Choroid plexus epithelial cell (primary cell): Measurements from ENCODE around the gene TRNP1.
"Not testable (repeated sequence)": the region's sequence is repeated elsewhere in the genome, so short reads cannot be mapped to it uniquely, and the experiment has no call there.

Experiments used
- DNase-seq: peaks from one replicate; pipeline ENCODE4 v3.0.0-alpha.2; 2010; ENCODE audit warnings: low read depth
- H3K4me3 ChIP-seq: 2 replicates; pipeline ENCODE4 v1.5.1; 2011; ENCODE audit warnings: low read depth, mild to moderate bottlenecking, control low read depth, low read length, moderate library complexity
- TF ChIP-seq, protein P1 (sequence below): conservative IDR thresholded peaks from 2 replicates; pipeline ENCODE4 v1.5.1; 2011; ENCODE audit warnings: low read depth, mild to moderate bottlenecking, control low read depth, inconsistent platforms, low read length, moderate library complexity

TRNP1 gene

DNA sequence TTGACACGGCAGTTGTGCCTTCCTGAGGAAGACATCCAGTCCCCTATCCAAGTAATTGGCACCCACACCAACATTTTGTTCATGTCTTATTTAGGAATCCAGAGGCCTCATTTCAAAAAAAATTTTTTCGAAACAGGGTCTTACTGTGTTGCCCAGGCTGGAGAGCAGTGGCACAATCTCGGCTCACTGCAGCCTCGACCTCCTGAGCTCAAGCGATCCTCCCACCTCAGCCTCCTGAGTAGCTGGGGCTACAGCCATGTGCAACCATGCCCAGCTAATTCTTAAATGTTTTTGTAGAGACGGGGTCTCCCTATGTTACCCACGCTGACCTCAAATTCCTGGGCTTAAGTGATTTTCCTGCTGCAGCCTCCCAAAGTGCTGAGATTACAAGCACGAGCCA lies 9.2 kb upstream of the TRNP1 start:
- no peak for DNase-seq
- no peak overlapping the region for H3K4me3 ChIP-seq
- TF ChIP-seq, protein P1, sequence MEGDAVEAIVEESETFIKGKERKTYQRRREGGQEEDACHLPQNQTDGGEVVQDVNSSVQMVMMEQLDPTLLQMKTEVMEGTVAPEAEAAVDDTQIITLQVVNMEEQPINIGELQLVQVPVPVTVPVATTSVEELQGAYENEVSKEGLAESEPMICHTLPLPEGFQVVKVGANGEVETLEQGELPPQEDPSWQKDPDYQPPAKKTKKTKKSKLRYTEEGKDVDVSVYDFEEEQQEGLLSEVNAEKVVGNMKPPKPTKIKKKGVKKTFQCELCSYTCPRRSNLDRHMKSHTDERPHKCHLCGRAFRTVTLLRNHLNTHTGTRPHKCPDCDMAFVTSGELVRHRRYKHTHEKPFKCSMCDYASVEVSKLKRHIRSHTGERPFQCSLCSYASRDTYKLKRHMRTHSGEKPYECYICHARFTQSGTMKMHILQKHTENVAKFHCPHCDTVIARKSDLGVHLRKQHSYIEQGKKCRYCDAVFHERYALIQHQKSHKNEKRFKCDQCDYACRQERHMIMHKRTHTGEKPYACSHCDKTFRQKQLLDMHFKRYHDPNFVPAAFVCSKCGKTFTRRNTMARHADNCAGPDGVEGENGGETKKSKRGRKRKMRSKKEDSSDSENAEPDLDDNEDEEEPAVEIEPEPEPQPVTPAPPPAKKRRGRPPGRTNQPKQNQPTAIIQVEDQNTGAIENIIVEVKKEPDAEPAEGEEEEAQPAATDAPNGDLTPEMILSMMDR: no peak

DNA sequence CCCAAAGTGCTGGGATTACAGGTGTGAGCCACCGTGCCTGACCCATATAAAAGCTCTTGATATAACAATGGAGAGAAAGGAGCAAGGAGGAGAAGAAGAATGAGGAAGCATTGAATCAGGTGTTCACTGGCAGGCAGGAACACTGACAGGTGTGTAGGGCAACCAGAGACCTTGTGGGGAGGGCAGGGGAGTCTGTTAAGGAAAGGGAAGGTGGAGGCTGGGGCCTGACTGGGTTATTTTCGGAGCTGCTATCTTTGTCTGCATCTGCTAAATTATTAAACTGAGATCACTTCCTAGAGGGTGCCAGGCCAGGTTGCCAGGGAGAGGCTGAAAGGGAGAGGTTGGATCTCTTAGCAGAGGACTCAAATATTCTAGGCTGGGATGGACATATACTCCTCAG lies 6.8 kb upstream of the TRNP1 start:
- H3K4me3 ChIP-seq: no peak overlapping the region
- TF ChIP-seq, protein P1: no peak
- no peak for DNase-seq

DNA sequence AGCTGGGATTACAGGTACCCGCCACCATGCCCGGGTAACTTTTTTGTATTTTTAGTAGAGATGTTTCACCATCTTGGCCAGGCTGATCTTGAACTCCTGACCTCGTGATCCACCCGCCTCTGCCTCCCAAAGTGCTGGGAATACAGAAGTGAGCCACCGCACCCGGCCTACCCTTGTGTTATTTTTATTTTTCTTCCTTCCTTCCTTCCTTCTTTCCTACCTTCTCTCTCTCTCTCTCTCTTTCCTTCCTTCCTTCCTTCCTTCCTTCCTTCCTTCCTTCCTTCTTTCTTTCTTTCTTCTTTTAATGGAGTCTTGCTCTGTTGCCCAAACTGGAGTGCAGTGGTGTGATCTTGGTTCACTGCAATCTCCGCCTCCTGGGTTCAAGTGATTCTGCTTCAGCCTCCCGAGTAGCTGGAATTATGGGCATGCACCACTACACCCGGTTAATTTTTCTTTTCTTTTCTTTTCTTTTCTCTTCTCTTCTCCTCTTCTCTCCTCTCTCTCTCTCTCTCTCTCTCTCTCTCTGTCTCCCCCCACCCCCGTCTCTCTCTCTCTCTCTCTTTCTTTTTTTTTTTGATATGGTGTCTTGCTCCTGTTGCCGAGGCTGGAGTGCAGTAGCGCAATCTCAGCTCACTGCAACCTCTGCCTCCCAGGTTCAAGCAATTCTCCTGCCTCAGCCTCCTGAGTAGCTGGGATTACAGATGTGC lies 3.9 kb upstream of the TRNP1 start:
- not testable (repeated sequence) for DNase-seq, H3K4me3 ChIP-seq

DNA sequence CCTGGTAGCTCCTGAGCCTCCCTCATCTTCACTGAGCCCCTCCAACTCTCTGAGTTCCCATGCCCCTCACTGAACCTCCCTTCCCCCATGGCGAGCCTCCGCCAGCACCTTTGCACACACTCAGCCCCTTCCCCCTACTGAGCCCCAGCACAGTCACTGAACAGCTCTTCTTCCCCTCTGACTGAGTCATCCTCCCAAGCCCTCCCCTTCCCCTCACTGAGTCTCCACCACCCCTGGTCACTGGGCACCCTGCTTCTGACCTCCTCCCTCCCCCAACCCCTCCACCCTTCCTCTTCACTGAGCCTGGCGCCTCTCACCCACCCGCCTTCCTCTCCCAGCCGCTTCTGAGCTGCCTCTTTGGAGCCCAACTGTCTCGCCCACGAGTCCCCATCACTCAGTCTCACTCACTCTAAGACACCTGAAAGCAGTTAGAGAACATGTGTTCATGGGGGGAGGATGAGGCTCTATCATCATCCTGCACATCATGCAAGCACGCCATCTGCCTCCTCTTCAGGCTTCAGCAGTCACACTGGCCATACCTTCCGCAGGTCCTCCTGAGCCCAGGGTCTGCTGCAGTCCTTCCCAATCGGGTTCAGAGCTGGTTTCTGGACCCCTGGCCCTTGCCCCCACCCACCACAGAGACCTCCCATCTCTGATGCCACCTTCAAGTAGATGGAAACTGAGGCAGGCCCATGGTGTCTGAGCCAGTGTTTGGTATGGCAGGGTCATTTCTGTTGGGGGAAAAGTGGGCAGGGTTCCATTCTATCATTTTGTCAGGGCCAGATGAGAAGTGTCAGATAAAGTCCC lies 2.0 kb upstream of the TRNP1 start:
- TF ChIP-seq, protein P1: peak; percentile 14
- DNase-seq: no peak
- no peak overlapping the region for H3K4me3 ChIP-seq

DNA sequence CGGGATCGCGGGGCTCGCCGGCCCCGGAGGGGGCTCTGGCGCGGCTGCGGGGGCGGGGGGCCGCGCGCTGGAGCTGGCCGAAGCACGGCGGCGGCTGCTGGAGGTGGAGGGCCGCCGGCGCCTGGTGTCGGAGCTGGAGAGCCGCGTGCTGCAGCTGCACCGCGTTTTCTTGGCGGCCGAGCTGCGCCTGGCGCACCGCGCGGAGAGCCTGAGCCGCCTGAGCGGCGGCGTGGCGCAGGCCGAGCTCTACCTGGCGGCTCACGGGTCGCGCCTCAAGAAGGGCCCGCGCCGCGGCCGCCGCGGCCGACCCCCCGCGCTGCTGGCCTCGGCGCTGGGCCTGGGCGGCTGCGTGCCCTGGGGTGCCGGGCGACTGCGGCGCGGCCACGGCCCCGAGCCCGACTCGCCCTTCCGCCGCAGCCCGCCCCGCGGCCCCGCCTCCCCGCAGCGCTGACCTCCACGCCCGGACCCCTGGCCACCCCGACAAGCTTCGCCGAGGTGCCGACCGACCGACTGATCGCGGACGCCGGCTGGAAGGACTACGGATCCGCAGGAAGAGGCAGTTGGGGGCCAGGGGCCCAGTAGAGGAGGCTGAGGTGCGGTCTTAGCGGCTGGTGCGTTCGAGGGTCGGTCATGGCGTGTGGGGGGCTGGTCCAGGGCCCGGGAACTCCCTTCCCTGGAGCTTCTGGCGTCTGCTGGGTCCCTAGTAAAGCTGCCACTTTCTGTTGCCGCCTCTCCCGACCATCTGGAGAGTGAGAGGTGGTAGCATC lies 711 bp downstream of the TRNP1 start:
- H3K4me3 ChIP-seq: peak overlapping the region; percentile 71
- TF ChIP-seq, protein P1: no peak
- no peak for DNase-seq

DNA sequence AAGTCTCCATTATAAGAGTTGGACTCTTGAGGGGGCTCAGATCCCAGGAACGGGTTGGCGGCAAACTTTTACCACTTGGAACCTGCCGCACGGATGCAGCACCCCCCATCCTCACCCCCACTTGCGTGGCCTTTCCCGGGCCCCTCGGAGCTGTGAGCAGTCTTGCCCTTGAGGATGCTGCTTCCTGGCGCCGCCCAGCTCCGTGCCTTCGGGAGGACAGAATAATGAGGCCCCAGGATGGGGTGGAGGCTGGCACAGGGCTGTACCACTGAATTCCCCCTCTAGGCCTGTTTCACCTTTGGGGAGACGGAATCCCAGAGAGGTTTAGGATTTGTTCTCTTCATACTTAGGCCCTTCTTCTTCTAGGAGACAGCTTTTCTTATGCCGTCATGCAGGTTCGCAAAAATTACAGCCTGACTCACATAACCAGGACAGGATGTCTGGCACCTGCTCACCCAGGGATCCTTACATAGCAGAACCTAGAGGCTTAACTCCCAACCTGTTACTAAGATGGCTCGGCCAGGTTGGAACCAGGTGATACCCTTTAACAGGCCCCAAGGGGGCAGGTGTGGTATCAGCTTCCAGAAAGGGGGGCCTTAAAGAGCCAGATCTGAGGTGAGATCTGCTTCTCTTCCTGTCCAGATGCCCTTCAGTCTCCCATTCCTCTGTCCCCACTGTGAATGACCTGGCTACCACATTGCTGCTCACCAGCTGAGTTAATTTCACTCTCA lies 1.5 kb downstream of the TRNP1 start:
- H3K4me3 ChIP-seq: peak overlapping the region; percentile 71
- no peak for DNase-seq

More for the DNA sequence above, 1.5 kb downstream of the TRNP1 start:
- TF ChIP-seq, protein P1: no peak
